T-helper 1 cell (primary cell): ENCODE data around the gene DRGX.
A peak's percentile ranks its signal among the peaks of the same experiment; 100 is the strongest.

Experiments
- DNase-seq, 5 donors: peaks; one replicate each; pipeline ENCODE4 v3.0.0-alpha.2; 2012 to 2020

The DRGX gene

DNA sequence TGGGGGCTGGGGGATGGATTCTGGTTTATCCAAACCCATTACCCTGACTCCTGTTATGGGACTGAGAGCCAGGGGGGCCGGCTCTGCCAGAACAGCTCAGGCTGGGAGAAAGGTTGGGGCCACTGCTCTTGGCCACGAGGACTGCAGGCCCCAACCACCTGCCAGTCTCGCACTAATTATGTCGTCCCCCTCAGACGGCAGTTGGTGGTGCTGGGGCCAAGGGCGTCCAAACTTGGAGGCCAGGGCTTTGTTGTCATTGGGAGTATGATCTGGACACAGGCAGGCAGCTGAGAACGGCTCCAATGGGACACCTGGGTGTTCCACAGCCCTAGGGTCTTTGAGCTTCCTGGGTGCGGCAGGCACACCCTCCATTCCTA, 34.7 kb downstream of the DRGX start:
- no peak for DNase-seq

DNA sequence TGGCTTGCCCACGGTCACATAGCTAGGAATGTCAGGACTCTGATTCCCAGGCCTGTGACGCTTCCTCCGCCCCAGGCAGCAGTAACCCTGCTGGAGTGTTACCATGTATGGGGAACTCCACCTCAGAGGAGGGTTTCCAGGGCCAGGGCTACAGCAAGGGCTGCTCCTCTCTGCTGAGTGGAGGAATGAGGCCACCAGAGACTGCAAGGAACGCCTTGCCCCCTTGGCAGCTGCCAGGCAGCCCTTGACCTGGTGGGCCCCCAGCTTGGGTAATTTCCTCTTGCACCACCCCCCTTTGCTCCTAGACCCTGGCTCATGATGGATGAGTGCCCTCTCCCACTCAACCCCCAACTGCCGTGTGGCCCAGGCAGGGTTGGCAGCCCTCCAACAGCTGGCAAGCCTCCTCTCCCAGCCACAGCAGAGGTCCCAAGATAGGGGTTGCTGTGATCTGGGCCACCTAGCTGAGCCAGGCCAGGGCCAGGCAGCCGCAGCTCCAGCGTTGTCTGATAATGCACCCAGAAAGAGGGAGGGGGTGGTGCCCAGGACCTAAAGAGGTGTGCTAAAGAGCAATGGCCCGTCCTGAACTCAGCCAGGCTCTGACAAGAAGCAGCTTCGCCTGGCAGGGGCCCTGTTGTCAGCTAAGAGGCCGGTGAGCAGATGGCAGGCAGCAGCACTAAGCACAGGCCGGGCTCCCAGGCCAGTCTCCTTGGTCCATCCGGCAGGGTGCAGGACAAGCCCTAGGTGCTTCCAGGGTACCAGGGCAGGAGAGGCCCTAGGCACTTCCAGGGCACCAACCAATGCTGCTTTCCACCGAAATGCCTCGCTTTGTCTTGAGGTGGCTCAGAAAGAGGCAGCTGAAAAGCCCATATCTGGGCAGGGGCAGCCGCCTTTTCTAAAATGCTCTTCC, 35.4 kb downstream of the DRGX start:
- no peak for DNase-seq

DNA sequence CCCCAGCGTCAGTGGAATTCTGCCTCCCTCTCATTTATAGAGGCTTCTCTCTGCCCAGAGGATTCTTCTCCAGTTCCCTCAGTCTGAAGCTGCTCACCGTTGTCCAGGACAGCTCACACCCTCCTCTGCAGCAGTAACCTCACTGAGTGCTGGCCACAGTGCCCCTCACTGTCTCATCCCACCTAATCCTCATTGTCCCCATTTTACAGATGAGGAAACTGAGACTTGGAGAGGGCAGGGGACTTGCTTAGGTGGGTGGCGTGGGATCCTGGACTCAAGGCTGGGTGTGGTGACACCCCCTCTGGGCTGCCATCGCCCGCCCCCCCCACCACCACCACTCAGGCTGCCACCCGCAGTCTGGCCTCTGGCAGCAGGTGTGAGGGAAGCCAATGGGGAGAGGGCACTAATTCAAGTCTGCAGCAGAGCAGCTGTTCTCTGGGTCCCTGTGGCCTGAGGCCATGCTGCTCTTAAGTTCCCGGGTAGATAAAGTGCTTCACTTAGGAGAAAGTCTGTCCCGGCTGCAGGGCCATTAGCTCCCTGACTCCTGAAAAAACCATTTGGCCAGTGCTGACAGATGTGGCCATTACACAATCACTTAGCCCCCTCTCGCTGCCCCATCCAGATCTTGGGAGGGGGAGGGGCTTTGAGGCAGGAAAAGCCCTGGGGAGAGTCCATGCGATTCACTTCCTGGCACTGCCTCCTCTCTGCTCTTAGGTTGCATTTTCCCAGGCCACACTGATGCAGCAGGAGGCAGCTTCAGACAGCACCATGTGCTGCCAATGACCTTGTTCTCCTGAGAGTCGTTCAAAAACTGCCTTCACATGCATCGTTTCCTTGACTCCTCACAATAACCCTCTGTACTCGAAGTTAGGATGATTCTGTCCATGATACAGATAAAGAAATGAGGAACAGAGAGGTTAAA, 36.3 kb downstream of the DRGX start:
- no peak for DNase-seq

DNA sequence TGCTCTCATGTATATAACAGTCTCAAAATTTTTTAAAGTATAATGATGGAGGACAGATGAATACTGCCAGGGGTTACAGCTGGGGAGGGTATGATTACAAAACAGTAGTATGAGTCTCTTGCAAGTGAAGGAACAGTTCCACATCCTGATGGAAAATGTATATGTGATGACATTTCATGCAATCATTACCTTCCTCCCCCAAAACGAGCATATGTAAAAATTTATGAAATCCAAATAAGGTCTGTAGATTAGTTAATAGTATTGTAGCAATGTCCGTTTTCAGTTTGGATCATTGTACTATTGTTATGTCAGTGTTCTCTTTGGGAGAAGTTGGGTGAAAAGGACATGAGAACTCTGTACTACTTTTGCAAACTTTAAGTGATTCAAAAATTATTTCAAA, 38.0 kb downstream of the DRGX start:
- no peak for DNase-seq

DNA sequence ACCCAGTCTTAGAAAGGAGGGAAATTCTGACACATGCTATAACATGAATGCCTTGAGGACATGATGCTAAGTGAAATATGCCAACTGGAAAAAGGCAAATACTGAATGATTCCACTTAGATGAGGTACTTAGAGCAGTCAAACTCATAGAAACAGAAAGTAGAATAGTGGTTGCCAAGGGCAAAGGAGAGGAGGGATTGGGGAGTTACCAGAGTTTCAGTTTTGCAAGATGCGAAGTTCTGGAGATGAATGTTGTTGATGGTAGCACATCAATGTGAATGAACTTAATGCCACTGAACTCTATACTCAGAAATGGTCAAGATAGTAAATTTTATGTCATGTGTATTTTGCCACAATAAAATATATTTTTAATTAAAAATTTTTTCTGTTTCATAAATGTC, 38.9 kb downstream of the DRGX start:
- peak in 1 of 5 donors; percentile 29 for DNase-seq

DNA sequence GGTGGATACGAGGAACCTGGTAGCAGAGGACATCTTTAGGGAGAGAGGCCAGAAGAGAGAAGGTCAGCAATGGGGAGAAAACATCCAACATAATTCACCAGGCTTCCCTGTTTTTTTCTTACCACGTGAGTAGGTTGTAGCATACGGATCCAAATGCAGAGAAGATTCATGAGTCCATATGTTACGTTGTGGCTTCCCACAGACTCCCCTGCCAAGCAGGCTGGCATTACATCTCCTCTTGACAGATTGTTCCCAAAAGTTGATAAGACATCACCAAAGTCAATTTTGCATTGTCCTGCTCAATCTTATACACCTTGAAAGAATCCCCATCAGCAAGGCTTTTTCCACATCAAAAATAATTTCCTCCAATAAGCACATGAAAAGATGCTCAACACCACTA, 39.7 kb downstream of the DRGX start:
- DNase-seq: no peak

DNA sequence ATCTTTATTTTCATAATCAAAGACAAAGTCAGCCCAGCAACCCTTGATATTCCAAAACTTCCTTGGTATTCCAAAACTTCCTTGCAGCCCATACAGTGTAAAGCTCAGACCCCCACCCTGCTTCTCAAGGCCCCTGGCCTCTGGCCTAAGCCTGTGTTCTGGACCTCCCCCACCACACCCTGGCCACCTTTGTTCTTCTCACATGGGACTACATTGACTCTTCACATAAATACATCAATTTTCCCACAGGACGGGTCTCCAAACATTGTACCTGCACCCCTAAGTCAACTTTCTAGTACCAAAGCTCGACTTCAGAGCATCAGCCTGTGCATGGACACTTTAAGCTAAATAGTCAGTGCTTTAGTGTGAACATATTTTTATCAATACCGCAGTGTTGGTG, 40.7 kb downstream of the DRGX start:
- no peak for DNase-seq

DNA sequence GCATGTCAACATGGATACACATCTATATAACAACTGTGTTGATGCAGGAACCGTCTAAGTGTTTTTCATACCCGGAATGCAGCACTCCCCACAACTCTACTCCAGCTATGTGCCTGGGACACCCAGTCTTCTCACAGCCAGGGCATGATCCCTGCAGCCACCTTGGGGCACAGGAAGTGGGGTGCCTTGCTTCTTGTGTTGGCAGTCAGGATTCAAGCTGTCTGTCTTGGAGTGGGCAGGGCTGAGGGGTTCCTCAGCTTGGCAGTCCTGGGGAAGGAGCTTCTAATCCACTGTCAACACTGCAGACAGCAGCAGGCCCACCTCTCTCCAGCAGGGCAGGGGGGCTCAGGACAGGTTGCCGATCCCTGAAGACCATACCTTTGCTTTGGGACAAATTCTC, 41.3 kb downstream of the DRGX start:
- DNase-seq: no peak

DNA sequence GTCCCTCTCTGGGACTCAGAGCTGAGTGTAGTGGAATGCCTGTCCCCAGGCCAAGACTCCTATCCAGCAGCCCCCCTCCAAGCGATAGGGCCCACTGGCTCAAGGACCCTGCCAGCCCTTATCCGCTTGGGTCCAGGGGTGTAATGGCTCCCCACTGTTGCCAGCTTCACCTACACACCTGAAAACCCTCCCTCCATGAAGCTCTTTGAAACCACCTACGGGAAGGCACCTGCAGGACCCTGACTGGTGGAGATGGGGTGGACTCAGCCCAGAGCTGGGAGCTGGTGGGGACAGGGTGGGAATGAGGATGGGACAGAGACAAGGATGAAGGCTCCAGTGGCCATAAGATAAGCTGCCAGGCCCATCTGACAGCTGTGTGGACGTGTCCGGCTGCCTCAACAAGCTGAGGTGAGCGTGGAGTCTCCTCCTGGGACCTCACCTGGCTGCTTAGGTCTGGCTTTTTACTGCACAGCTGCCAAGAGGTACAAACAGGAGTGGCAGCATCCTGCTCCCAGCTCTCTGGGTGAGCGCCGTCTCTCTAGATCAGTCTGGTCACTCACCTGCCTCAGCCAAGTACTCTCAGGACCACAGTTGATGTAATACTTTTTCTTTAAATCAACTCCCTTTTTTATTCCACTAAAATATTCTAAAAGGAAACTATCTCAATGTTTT, 41.9 kb downstream of the DRGX start:
- no peak for DNase-seq

DNA sequence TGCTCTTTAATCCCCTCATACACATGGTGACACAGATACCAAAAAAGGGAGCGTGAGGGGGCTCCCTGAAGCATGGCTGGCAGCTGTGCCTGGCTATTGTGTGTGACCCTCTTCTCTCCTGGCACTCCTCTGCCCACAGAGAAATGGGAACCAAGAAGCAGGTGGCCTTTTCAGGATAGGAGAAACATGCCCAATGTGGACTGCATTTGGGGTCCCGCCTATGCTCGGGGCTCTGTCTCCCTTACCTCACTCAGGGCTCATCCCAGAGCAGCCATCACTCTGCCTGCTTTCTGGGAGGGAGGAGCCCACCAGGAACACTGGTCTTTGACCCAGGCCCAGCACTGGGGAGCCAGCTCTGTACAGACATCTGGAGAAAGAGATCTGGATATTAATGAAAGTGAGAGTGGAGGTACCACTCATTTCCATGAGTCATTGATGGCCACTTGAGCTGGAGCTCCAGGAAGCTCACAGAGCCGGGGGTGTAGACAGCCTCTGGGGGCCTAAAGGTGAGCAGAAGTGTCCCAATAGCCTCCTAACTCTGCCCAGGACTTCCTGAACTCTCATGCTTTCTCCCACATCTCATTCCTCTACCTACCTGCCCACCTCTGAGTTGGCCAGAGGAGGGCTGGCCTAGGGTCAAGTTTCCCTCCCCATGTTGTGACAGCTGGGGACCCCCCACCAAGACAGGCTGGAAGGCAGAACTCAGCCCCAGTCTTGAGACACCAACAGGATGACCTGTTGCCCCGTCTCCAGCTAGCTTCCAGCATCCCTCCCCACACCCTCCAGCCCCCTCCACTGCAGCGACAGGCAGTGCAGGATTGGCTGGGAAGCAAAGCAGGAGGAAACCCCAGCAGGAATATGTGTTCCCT, 42.6 kb downstream of the DRGX start:
- no peak for DNase-seq

DNA sequence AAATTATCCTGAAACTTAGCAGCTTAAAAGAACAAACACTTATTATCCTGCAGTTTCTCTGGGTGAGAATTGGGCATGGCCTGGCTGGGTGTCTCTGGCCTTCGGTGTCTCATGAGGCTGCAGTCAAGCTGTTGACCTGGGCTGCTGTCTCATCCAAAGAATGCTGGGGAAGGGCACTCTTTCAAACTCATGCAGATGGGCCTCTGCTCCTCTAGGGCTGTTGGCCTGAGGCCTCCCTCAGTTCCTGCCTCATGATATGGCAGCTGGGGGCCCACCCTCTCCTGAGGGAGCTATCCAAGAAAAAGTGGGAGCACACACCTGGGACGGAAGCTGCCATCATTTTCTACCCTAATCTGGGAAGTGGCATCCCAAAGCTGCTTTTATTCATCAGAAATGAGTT, 43.6 kb downstream of the DRGX start:
- DNase-seq: no peak

DNA sequence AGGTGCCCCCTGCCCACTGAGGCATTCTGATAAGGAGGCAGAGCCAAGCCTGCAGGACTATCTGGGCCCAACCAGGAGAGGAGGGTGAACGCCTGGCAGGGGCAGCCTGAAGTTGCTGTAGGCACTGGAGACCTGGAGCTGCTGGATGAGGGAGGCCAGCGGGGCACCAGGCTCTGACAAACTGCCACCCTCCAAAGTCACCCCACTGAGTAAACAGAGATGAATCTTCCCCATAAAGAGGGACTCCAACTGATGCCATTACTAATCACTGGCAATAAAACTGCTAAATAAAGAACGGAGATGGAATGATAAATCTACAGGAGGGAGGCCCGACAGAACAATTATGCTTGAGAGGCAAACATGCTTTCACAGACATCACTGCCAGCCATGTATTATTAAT, 44.2 kb downstream of the DRGX start:
- DNase-seq: no peak

DNA sequence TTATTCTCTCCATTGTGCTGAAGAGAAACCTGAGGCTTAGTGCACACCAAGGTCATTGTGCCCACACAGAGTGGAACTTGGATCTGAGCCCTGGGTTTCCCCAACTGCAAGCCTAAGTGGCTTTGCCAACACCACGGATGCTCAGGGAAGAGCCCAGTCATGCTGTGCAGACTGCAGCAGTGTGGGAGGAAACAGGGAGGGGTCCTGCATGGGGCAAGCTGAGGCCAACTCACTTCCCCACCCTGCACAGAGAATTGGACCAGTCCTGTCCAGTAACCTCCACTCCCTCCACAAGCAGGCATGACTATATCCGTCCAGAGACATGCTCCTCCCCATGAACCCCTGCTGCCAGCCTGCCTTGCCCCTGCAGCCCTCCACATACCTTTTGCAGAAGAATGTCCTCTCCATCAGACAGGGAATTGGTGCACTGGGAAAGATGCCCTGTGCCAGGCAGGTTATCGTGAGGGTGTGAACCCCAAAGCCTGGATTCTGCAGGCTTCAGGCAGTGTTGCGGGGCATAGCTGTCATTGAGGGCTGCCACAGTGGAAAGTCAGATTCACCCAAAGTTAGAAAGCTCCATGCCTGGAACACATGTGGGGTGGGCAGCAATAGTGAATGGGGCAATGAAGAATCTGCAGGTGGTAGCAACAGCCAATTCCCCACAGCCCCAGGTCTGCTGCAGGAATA, 44.9 kb downstream of the DRGX start:
- no peak for DNase-seq

DNA sequence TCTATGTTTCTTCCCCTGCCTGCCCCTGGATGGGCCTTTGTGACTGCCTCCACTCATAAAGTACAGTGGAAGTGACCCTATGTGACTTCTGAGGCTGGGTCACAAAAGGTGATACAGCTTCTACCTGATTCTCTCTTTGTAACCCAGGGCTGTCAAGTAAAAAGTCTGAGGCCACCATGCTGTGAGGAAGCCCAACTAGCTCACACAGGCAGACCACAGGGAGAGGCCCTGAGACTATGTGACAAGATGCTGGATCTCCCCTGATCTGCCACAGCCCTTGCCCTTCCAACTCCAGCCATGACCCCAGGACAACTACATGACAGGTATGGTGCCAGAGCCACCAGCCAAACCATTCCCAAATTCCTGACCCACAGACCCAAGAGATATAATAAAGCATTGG, 45.8 kb downstream of the DRGX start:
- no peak for DNase-seq

DNA sequence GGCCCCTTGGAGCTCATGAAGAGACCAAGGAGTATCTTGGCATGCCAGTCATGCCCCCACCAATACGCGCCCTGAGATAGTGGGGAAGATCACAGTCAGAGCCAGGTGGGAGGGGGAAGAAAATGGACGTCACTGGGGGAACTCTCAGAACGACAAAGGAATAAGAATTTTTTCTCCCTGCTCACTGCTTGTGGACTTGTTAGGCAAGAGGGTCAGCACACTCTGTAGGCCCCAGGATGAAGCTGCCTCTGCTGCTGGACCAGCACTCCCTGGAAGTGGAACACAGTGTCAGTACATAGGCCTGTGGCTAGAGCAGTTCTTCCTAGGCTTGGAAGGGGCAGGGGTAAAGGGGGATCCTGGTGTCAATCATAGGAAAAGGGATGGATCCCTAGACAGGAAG, 46.5 kb downstream of the DRGX start:
- no peak for DNase-seq

DNA sequence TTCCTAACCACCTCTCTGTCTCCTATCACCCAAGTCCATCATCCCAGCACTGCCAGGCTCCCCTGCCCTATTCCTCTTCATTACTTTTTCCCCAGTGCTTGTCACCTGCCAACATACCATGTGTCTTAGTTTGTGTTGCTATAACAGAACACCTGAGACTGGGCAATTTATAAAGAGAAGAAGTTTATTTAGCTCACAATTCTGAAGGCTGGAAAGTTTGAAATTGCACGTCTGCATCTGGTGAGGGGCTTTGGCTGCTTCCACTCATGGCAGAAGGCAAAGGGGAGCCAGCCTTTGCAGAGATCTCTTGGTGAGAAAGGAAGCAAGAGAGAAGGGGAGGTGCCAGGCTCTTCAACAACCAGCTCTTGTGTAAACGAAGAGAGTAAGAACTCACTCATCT, 47.3 kb downstream of the DRGX start:
- DNase-seq: no peak

DNA sequence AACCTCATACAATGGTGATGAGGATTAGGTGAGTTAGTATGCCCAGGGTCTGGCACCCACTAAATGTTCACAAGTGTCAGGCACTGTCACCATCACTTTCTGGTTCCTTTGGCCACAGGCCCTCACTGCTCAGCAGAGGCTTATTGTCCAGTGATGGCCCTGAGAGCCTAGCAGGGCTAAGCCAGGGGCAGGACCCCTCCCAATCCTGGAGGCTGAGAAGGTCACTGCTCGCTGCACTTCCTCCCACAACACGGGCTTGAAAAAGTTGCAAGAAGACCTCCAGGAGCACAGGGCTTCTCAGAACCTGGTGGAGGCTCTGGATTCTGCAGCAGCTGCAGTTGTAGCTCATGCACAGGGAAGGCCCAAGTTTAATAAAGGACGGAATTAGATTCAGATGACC, 48.1 kb downstream of the DRGX start:
- no peak for DNase-seq

DNA sequence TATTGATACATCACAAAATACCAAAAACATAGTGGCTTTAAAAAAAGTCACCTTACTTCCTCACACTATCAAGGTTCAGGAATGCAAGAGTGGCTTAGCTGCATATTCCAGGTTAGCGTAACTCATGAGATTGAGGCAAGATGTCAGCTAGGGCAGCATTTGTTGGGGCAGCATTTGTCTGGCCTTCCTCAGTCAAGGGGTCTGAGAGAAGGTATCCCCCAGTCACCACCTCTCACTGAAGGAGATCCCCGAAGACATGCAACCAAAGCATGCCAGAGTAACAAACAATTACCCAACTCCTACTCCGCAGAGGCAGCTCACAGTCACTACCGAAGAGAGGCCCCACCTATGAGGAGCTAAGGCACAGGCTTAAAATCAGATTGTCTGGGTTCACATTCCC, 48.5 kb downstream of the DRGX start:
- no peak for DNase-seq

DNA sequence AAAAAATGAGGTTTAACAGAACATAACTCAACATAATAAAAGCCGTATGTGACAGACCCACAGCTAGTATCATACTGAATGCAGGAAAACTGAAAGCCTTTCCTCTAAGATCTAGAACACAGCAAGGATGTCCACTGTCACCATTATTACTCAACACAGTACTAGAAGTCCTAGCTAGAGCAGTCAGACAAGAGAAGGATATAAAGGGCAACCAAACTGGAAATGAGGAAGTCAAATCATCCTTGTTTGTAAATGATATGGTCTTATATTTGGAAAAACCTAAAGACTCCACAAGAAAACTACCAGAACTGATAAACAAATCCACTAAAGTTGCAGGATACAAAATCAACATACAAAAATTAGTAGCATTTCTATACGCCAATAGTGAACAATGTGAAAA, 51.0 kb downstream of the DRGX start:
- no peak for DNase-seq

DNA sequence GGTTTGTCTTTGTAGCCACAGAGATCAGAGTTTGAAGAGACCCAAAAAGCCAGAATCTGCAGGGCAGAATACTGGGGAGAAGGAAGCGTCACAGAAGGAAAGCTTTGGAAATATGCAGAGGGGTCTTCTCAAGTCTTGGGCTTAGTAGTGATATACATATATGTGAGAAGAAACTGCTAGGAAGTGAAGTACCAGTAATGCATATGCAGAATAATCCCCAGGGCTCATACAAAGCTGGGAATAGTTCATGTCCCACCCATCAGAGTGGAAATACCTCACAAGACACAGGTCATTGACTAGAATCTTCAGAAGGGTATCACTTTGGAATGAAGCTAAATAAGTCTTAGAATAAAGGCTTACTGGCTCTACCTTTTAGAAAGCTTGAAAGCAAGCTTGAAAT, 57.3 kb downstream of the DRGX start:
- no peak for DNase-seq

DNA sequence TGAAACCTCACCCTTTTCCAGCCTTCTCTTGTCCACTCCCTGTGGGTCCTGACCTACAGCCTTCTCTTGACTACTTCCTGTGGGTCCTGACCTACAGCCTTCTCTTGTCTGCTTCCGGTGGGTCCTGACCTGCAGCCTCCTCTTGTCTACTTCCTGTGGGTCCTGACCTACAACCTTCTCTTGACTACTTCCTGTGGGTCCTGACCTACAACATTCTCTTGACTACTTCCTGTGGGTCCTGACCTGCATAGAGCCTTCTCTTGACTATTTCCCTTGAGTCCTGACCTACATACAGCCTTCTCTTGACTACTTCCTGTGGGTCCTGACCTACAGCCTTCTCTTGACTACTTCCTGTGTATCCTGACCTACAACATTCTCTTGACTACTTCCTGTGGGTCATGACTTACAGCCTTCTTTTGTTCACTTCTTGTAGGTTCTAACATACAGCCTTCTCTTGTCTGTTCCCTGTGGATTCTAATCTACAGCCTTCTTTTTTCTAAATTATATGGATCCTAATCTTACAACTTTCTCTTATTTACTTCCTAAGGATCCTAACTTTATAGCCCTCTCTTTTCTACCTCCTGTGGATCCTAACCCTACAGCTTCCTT, 60.4 kb downstream of the DRGX start:
- DNase-seq: peak in 1 of 5 donors; percentile 29
